GM12878 (cell line): ENCODE measurements around the gene TOLLIP.

Experiments used
- ATF3 ChIP-seq: IDR thresholded peaks from 2 replicates; pipeline ENCODE4 v1.6.1; 2011; ENCODE audit warnings: low read depth, mild to moderate bottlenecking, low read length, moderate library complexity, borderline replicate concordance; ENCODE audit errors: extremely low read depth
- CBFB ChIP-seq: IDR thresholded peaks from 2 replicates; pipeline ENCODE4 v1.6.1; 2016; ENCODE audit warnings: antibody characterized with exemption, low read depth
- CHD2 ChIP-seq: IDR thresholded peaks from 2 replicates; pipeline ENCODE4 v1.6.1; 2011; ENCODE audit warnings: low read depth, low read length, improper control_type of control experiment, borderline replicate concordance
- CREM ChIP-seq: IDR thresholded peaks from 2 replicates; pipeline ENCODE4 v1.6.1; 2014; ENCODE audit warnings: antibody characterized with exemption, low read depth
- CTCF ChIP-seq, 3 experiments: IDR thresholded peaks in 2 of 3; conservative IDR thresholded peaks in 1 of 3; 2 replicates each; pipeline ENCODE4 v1.5.1; 2011; ENCODE audit warnings: low read depth in 3 of 3, low read length in 3 of 3, mild to moderate bottlenecking in 3 of 3, control low read depth in 2 of 3, moderate library complexity in 2 of 3, inconsistent platforms in 1 of 3, mixed read lengths in 1 of 3; ENCODE audit not compliant: control insufficient read depth in 2 of 3, insufficient read depth in 1 of 3; ENCODE audit errors: extremely low read depth in 1 of 3
- FOS ChIP-seq: IDR thresholded peaks from 3 replicates; pipeline ENCODE4 v1.6.1; 2011; ENCODE audit warnings: borderline replicate concordance; ENCODE audit not compliant: insufficient read length; ENCODE audit errors: extremely low read depth
- POLR2AphosphoS2 ChIP-seq: IDR thresholded peaks from 2 replicates; pipeline ENCODE4 v1.6.1; 2011; ENCODE audit warnings: low read depth, mild to moderate bottlenecking, low read length, improper control_type of control experiment, moderate library complexity
- STAT3 ChIP-seq: IDR thresholded peaks from 2 replicates; pipeline ENCODE4 v1.6.1; 2011; ENCODE audit warnings: low read depth, low read length, improper control_type of control experiment
- ZBED1 ChIP-seq: IDR thresholded peaks from 2 replicates; pipeline ENCODE4 v1.6.1; 2016; ENCODE audit warnings: borderline replicate concordance
- TF ChIP-seq, protein P1 (sequence below): IDR thresholded peaks from 2 replicates; pipeline ENCODE4 v1.6.1; 2012; ENCODE audit warnings: low read depth, low read length, improper control_type of control experiment

DNA sequence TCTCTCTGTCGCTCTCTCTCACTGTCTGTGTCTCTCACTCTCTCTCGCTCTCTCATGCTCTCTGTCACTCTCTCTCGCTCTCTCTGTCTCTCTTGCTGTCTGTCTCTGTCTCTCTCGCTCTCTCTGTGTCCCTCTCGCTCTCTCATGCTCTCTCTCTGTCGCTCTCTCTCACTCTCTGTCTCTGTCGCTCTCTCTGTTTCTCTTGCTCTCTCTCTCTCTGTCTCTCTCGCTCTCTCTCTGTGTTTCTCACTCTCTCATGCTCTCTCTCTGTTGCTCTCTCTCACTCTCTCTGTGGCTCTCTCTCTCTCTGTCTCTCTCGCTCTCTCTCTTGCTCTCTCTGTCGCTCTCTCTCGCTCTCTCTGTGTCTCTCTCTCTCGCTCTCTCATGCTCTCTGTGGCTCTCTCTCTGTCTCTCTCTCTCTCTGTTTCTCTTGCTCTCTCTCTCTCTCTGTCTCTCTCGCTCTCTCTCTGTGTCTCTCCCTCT is 47.1 kb upstream of the TOLLIP start:
- TF ChIP-seq CBFB = no peak
- no peak for TF ChIP-seq POLR2AphosphoS2
- no peak for TF ChIP-seq ZBED1
- TF ChIP-seq STAT3 = no peak
- TF ChIP-seq CREM = no peak
- TF ChIP-seq CTCF (IDR thresholded peaks at IDR 0.05 in 2 of 3, conservative IDR thresholded peaks at IDR 0.05 in 1 of 3; ENCODE audit: control insufficient read depth in 2 of 3, extremely low read depth in 1 of 3, insufficient read depth in 1 of 3, low read depth in 3 of 3, low read length in 3 of 3) = no peak
- TF ChIP-seq, protein P1, sequence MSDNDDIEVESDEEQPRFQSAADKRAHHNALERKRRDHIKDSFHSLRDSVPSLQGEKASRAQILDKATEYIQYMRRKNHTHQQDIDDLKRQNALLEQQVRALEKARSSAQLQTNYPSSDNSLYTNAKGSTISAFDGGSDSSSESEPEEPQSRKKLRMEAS = no peak
- TF ChIP-seq FOS = no peak
- TF ChIP-seq CHD2 = no peak
- no peak for TF ChIP-seq ATF3
